SH-SY5Y (cell line): ENCODE measurements around the gene STAMBPL1.

Source experiments
- GATA2 ChIP-seq: IDR thresholded peaks from 2 replicates; pipeline ENCODE4 v1.6.1; 2011; ENCODE audit warnings: mild to moderate bottlenecking, low read depth, low read length
- GATA3 ChIP-seq: IDR thresholded peaks from 2 replicates; pipeline ENCODE4 v1.6.1; 2011; ENCODE audit warnings: low read depth, mild to moderate bottlenecking, low read length, moderate library complexity

DNA sequence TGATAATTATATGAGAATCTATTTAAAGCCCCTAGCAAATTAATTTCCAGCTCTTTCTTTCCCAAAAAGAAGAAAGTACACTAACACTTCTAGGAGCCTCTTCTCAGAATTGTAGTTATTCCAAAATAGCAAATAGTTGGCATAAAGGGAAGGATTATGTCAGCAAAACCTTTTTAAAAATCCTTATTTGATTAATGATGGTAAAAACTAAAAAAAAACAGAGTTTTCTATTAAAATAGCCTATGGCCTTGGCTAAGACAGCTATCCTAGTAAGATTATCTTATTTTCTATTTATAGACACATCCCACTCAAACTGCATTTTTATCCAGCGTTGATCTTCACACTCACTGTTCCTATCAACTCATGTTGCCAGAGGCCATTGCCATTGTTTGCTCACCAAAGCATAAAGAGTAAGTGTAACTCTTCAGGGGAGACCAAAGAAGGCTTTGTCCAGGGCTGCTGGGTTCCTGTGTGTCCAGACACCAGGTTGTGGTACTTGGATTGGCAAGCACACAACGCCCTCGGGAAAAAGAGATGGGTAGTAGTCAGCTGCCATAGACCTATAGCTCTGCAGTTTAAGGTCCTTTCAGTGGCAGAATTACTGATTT is 41.0 kb downstream of the STAMBPL1 start:
- TF ChIP-seq GATA2 = peak; percentile 61
- TF ChIP-seq GATA3 = 0 out of 2 replicates have a peak, but pooled peaks have one; percentile 11
